ENCODE measurements around the gene FAM76A. TPM values are rescaled to one million over a fixed set of nuclear protein-coding genes. Genes with fewer than 3 reads are reported as not detected.
A peak's percentile ranks its signal among the peaks of the same experiment; 100 is the strongest.

FAM76A gene
- total and polyA plus RNA-seq, 4 donors, result 1.7 to 7.4 (median 4.9) TPM

DNA sequence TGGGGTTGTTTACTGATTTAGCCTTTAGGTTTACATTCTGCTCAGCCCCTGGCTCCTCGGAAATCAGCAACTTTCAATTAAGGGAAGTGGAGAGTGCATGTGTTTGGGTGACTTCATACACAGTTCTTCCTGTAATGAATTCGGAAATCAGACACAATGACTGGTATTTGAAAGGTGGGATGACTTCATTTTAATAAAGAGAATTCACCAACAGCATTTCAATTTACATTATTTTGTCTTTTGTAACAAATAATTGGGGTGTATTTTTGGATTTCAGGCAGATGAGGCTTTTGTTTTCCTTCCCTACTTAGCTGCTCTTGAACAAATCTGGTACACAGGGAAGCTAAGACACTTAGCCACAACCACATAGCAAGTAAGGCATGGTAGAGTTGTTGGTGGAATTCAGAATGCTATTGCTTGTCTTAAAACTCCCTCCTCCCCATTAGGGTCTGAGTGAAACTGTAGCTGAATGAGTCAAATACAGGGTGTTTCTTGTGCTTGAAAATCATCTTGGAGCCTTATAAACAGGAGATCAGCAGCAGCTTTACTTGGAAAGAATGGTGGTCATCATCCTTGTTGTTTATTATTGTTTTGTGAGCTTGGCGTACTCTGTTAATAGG lies 48.2 kb downstream of the FAM76A start:
- peaks cover 2 to 12% (median 10%) of the 10 kb centered on the region in 4 donors for H3K4me1 ChIP-seq (ENCODE audit: control insufficient read depth in 4 of 4, insufficient read depth in 4 of 4, low read length in 3 of 4)
- no peak for DNase-seq (ENCODE audit: low spot score)
- WGBS, result 29% methylated on average over 3 of the region's 3 CpGs

More for the DNA sequence above, 48.2 kb downstream of the FAM76A start:
- peak overlapping the region; percentile 92 to 98 for H3K9ac ChIP-seq (ENCODE audit: low read depth in 1 of 2, low read length in 2 of 2)
- peak overlapping the region; percentile 89 to 93 for H3K27ac ChIP-seq (ENCODE audit: low read depth in 1 of 2, low read length in 2 of 2)
- H3K4me3 ChIP-seq (ENCODE audit: low read depth in 1 of 3, low read length in 3 of 3), result peak overlapping the region; percentile 90 to 96 (median 91)
- H3K9me3 ChIP-seq (ENCODE audit: control insufficient read depth in 4 of 4, low read length in 3 of 4), result no peaks in the 10 kb centered on the region
- H3K27me3 ChIP-seq (ENCODE audit: control insufficient read depth in 4 of 4, insufficient read depth in 4 of 4, low read length in 3 of 4), result no peaks in the 10 kb centered on the region
- TF ChIP-seq, protein P1, sequence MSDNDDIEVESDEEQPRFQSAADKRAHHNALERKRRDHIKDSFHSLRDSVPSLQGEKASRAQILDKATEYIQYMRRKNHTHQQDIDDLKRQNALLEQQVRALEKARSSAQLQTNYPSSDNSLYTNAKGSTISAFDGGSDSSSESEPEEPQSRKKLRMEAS (IDR thresholded peaks at IDR 0.05), result no peak
- TF ChIP-seq, protein P2, sequence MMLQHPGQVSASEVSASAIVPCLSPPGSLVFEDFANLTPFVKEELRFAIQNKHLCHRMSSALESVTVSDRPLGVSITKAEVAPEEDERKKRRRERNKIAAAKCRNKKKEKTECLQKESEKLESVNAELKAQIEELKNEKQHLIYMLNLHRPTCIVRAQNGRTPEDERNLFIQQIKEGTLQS (IDR thresholded peaks at IDR 0.05), result no peak
- TF ChIP-seq SP1 (IDR thresholded peaks at IDR 0.05), result no peak
- TF ChIP-seq YY1 (IDR thresholded peaks at IDR 0.05), result no peak
- no peak for TF ChIP-seq RXRA (IDR thresholded peaks at IDR 0.05)
- no peak for TF ChIP-seq FOXA1 (IDR thresholded peaks at IDR 0.05)
- no peak for TF ChIP-seq HNF4A (conservative IDR thresholded peaks at IDR 0.05)
- TF ChIP-seq, protein P3, sequence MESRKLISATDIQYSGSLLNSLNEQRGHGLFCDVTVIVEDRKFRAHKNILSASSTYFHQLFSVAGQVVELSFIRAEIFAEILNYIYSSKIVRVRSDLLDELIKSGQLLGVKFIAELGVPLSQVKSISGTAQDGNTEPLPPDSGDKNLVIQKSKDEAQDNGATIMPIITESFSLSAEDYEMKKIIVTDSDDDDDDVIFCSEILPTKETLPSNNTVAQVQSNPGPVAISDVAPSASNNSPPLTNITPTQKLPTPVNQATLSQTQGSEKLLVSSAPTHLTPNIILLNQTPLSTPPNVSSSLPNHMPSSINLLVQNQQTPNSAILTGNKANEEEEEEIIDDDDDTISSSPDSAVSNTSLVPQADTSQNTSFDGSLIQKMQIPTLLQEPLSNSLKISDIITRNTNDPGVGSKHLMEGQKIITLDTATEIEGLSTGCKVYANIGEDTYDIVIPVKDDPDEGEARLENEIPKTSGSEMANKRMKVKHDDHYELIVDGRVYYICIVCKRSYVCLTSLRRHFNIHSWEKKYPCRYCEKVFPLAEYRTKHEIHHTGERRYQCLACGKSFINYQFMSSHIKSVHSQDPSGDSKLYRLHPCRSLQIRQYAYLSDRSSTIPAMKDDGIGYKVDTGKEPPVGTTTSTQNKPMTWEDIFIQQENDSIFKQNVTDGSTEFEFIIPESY (IDR thresholded peaks at IDR 0.05), result no peak
- TF ChIP-seq JUND (IDR thresholded peaks at IDR 0.05), result no peak
- TF ChIP-seq GABPA (IDR thresholded peaks at IDR 0.05 in 1 of 2, conservative IDR thresholded peaks at IDR 0.05 in 1 of 2), result no peak
- TF ChIP-seq RAD21 (IDR thresholded peaks at IDR 0.05), result no peak
- TF ChIP-seq HNF4G (IDR thresholded peaks at IDR 0.05), result no peak
- no peak for TF ChIP-seq TAF1 (conservative IDR thresholded peaks at IDR 0.05)
- no peak for TF ChIP-seq NR2F2 (IDR thresholded peaks at IDR 0.05)
- no peak for TF ChIP-seq FOXA2 (IDR thresholded peaks at IDR 0.05)
- TF ChIP-seq, protein P4, sequence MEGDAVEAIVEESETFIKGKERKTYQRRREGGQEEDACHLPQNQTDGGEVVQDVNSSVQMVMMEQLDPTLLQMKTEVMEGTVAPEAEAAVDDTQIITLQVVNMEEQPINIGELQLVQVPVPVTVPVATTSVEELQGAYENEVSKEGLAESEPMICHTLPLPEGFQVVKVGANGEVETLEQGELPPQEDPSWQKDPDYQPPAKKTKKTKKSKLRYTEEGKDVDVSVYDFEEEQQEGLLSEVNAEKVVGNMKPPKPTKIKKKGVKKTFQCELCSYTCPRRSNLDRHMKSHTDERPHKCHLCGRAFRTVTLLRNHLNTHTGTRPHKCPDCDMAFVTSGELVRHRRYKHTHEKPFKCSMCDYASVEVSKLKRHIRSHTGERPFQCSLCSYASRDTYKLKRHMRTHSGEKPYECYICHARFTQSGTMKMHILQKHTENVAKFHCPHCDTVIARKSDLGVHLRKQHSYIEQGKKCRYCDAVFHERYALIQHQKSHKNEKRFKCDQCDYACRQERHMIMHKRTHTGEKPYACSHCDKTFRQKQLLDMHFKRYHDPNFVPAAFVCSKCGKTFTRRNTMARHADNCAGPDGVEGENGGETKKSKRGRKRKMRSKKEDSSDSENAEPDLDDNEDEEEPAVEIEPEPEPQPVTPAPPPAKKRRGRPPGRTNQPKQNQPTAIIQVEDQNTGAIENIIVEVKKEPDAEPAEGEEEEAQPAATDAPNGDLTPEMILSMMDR (IDR thresholded peaks at IDR 0.05; ENCODE audit: low read depth, low read length, missing input control), result no peak
- TF ChIP-seq, protein P5, sequence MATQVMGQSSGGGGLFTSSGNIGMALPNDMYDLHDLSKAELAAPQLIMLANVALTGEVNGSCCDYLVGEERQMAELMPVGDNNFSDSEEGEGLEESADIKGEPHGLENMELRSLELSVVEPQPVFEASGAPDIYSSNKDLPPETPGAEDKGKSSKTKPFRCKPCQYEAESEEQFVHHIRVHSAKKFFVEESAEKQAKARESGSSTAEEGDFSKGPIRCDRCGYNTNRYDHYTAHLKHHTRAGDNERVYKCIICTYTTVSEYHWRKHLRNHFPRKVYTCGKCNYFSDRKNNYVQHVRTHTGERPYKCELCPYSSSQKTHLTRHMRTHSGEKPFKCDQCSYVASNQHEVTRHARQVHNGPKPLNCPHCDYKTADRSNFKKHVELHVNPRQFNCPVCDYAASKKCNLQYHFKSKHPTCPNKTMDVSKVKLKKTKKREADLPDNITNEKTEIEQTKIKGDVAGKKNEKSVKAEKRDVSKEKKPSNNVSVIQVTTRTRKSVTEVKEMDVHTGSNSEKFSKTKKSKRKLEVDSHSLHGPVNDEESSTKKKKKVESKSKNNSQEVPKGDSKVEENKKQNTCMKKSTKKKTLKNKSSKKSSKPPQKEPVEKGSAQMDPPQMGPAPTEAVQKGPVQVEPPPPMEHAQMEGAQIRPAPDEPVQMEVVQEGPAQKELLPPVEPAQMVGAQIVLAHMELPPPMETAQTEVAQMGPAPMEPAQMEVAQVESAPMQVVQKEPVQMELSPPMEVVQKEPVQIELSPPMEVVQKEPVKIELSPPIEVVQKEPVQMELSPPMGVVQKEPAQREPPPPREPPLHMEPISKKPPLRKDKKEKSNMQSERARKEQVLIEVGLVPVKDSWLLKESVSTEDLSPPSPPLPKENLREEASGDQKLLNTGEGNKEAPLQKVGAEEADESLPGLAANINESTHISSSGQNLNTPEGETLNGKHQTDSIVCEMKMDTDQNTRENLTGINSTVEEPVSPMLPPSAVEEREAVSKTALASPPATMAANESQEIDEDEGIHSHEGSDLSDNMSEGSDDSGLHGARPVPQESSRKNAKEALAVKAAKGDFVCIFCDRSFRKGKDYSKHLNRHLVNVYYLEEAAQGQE (IDR thresholded peaks at IDR 0.05), result no peak
- no peaks in the 10 kb centered on the region for H3K36me3 ChIP-seq (ENCODE audit: control insufficient read depth in 4 of 4, insufficient read depth in 3 of 4, low read depth in 1 of 4, low read length in 3 of 4)
